ENCODE results near the gene OTUB1. TPM values are rescaled to one million over a fixed set of nuclear protein-coding genes. Genes with fewer than 3 reads are reported as not detected.

Gene OTUB1
- total and polyA plus RNA-seq, 8 donors: 15.2 to 57.8 (median 26.0) TPM

- no peaks in the 10 kb centered on the region for H3K9me3 ChIP-seq
- no peak for TF ChIP-seq CTCF (IDR thresholded peaks at IDR 0.05)
- no peaks in the 10 kb centered on the region for H3K4me1 ChIP-seq
- no peak for DNase-seq
- FAIRE-seq: no peak
- no peak overlapping the region for H3K4me3 ChIP-seq
- ATAC-seq: no peak
- no peak overlapping the region for H3K27ac ChIP-seq
- H3K27me3 ChIP-seq: no peaks in the 10 kb centered on the region
- no peaks in the 10 kb centered on the region for H3K36me3 ChIP-seq
- WGBS, 2 donors: 72 to 93% methylated on average over 4 of the region's 4 CpGs
- intact Hi-C loops (cut with DNase I): no loop called here
Measured at GRCh38 chr11:64025205-64025604, 39.0 kb downstream of the OTUB1 start.

GRCh38 chr11:64026575-64027205, 40.5 kb downstream of the OTUB1 start:
- 87 to 93% methylated on average over 7 of the region's 7 CpGs for WGBS, 2 donors

GRCh38 chr11:64027651-64028397, 41.6 kb downstream of the OTUB1 start:
- TF ChIP-seq CTCF (IDR thresholded peaks at IDR 0.05): no peak
- ATAC-seq (peak in 2 of 4 donors; percentile 4 to 18), FAIRE-seq (no peak), DNase-seq (peak in 1 of 6 donors; percentile 76)
- H3K27me3 ChIP-seq: no peaks in the 10 kb centered on the region
- H3K4me3 ChIP-seq: no peak overlapping the region
- H3K4me1 ChIP-seq: no peaks in the 10 kb centered on the region
- H3K36me3 ChIP-seq: no peaks in the 10 kb centered on the region
- intact Hi-C loops (cut with DNase I): no loop called here
- no peak overlapping the region for H3K27ac ChIP-seq
- WGBS, 2 donors: 77 to 78% methylated on average over 17 to 20 of the region's 20 CpGs
- H3K9me3 ChIP-seq: no peaks in the 10 kb centered on the region

More at GRCh38 chr11:64026575-64027205, 40.5 kb downstream of the OTUB1 start:
- no peaks in the 10 kb centered on the region for H3K36me3 ChIP-seq
- H3K4me3 ChIP-seq: no peak overlapping the region
- no peak overlapping the region for H3K27ac ChIP-seq
- no peak for DNase-seq
- H3K27me3 ChIP-seq: no peaks in the 10 kb centered on the region
- TF ChIP-seq CTCF (IDR thresholded peaks at IDR 0.05): no peak
- intact Hi-C loops (cut with DNase I): no loop called here
- no peaks in the 10 kb centered on the region for H3K9me3 ChIP-seq
- no peak for ATAC-seq
- no peak for FAIRE-seq
- no peaks in the 10 kb centered on the region for H3K4me1 ChIP-seq

DNA sequence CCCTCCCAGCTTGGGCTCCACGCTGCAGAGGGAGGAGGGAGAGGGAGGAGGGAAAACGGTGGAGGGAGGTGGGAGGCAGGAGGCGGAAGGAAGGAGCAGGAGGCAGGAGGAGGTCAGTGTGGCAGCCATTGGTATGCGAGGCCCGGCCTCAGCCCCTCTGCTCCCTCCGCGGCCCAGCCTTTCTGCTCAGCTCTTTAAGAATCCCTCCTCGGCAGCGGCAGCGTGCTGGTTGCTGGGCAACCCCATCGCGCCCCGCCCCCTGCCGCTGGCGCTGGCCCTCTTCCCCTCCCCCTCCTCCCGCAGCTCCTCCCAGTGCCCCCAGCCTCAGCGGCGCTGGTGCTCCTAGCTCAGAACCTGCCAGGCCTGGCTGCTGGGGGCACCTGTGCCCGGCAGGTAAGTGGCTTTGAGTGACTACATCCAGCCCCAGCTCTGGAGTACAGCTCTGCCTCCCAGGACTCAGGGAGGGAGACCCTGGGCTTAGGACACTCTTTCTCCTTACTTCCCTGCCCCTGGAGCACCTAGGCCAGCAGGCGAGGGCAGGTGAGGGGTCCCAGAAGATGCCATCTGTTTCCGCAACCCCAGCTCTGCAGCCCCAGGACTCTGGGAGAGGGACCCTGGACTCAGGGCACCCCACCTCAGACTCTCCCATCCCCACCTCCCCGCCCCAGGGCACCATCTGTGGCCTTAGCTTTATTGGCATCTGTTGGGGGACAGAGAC, 42.3 kb downstream of the OTUB1 start:
- DNase-seq: peak in 2 of 6 donors; percentile 40 to 43
- WGBS, 2 donors: 63 to 67% methylated on average over 12 to 22 of the region's 22 CpGs
- peak; percentile 30 to 57 (median 49) for ATAC-seq
- H3K27me3 ChIP-seq: no peaks in the 10 kb centered on the region
- intact Hi-C loops (cut with DNase I): no loop called here
- H3K4me3 ChIP-seq: no peak overlapping the region
- H3K27ac ChIP-seq: no peak overlapping the region
- no peaks in the 10 kb centered on the region for H3K36me3 ChIP-seq
- no peaks in the 10 kb centered on the region for H3K9me3 ChIP-seq
- no peaks in the 10 kb centered on the region for H3K4me1 ChIP-seq
- FAIRE-seq: no peak
- no peak for TF ChIP-seq CTCF (IDR thresholded peaks at IDR 0.05)

Measured in pancreas (tissue), 10 donors.